Measurements from ENCODE around the gene MKLN1.

DNA sequence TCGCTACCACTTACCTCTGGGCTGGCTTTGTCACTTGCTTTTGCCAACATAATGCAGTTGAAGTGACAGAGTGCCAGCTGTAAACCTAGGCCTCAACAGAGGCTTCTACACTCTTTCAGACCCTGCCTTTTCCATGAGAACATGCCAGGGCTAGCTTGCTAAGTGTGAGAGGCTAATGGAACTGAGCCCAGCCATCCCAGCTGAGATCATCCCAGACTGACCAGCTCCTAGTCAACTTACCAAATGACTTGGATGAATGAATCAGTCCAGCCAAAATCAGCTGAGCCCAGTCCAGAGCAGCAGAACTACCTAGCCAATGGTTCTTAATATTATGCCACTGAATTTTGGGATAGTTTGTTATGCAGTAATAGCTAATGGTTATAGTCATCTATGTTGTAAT, 34.7 kb upstream of the MKLN1 start:
- no peak for TF ChIP-seq SMC3 (IDR thresholded peaks at IDR 0.05)
- TF ChIP-seq JUN (IDR thresholded peaks at IDR 0.05): no peak
- TF ChIP-seq, protein P1, sequence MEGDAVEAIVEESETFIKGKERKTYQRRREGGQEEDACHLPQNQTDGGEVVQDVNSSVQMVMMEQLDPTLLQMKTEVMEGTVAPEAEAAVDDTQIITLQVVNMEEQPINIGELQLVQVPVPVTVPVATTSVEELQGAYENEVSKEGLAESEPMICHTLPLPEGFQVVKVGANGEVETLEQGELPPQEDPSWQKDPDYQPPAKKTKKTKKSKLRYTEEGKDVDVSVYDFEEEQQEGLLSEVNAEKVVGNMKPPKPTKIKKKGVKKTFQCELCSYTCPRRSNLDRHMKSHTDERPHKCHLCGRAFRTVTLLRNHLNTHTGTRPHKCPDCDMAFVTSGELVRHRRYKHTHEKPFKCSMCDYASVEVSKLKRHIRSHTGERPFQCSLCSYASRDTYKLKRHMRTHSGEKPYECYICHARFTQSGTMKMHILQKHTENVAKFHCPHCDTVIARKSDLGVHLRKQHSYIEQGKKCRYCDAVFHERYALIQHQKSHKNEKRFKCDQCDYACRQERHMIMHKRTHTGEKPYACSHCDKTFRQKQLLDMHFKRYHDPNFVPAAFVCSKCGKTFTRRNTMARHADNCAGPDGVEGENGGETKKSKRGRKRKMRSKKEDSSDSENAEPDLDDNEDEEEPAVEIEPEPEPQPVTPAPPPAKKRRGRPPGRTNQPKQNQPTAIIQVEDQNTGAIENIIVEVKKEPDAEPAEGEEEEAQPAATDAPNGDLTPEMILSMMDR (IDR thresholded peaks at IDR 0.05): no peak
- TF ChIP-seq JUNB (IDR thresholded peaks at IDR 0.05): no peak
- no peak for TF ChIP-seq CEBPB (IDR thresholded peaks at IDR 0.05)
